ENCODE data around the gene SRSF1.

DNA sequence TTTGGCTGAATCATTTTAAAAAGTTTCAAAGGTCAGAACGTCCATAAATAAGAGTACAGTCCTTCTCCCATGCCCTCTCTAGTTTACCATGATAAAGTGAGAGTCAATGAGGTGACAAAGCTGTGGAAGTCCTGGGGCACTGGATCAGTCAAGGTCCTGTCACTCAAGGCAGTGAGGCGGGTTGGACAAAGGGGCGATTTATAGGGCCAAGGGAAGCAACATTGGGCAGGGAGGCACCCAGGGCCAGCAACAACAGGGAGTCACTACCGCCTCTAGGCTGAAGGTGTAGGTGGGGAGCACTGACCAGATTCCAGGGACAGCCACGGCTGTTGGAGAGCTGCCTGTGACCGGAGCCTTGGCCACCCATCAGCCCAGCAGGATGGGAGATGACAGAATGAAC, 47.6 kb upstream of the SRSF1 start:
- TF ChIP-seq, protein P1, sequence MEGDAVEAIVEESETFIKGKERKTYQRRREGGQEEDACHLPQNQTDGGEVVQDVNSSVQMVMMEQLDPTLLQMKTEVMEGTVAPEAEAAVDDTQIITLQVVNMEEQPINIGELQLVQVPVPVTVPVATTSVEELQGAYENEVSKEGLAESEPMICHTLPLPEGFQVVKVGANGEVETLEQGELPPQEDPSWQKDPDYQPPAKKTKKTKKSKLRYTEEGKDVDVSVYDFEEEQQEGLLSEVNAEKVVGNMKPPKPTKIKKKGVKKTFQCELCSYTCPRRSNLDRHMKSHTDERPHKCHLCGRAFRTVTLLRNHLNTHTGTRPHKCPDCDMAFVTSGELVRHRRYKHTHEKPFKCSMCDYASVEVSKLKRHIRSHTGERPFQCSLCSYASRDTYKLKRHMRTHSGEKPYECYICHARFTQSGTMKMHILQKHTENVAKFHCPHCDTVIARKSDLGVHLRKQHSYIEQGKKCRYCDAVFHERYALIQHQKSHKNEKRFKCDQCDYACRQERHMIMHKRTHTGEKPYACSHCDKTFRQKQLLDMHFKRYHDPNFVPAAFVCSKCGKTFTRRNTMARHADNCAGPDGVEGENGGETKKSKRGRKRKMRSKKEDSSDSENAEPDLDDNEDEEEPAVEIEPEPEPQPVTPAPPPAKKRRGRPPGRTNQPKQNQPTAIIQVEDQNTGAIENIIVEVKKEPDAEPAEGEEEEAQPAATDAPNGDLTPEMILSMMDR (IDR thresholded peaks at IDR 0.05): no peak
- no peak for TF ChIP-seq EP300 (IDR thresholded peaks at IDR 0.05)
- TF ChIP-seq POLR2A (IDR thresholded peaks at IDR 0.05; ENCODE audit: low read depth): no peak
- no peak for TF ChIP-seq POLR2AphosphoS5 (IDR thresholded peaks at IDR 0.05)

Data from esophagus muscularis mucosa (tissue), 4 donors.